Stimulated activated CD4-positive, alpha-beta T cell treated with anti-CD3 and anti-CD28 coated beads, Interleukin-1b, Interleukin-23, amount 100 ng/mL, for 24 hours (primary cell): ENCODE data around the gene TRAK1.
A peak's percentile ranks its signal among the peaks of the same experiment; 100 is the strongest.

Experiments used
- DNase-seq, 4 experiments: peaks; one replicate each; pipeline ENCODE4 v3.0.0-alpha.2; 2020; ENCODE audit warnings: low read depth in 4 of 4, low spot score in 1 of 4

The TRAK1 gene

DNA sequence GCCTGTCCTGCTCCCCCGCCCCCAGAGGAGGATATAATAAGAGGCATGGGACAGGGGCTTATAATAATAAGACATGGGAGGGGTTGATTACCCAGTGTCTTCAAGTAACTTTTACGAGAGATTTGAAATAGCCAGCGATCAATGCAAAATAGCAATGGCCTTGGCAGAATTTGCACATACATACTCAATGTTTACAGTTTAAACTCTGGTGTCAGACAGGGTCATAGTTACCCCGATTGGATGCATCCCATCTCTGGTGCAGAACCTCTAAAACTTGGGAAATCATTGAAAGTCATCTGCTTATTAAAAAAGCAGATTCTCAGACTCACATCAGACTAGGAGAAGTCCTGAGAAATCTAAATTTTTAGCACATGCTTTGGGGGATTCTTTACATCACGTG lies 61.0 kb downstream of the TRAK1 start:
- DNase-seq: no peak

DNA sequence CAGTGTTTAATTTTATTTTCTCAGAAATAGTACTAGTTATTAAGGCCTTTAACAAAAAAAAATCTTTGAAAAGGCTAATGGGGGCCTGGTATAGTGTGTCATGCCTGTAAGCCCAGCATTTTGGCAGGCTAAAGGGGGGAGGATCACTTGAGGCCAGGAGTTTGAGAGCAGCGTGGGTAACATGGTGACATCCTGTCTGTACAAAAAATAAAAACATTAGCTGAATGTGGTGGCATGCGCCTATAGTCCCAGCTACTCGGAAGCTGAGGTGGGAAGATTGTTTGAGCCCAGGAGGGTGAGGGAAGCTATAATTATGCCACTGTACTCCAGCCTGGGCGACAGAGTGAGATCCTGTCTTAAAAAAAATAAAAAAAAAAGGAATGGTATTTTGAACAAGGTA lies 61.9 kb downstream of the TRAK1 start:
- DNase-seq: no peak

DNA sequence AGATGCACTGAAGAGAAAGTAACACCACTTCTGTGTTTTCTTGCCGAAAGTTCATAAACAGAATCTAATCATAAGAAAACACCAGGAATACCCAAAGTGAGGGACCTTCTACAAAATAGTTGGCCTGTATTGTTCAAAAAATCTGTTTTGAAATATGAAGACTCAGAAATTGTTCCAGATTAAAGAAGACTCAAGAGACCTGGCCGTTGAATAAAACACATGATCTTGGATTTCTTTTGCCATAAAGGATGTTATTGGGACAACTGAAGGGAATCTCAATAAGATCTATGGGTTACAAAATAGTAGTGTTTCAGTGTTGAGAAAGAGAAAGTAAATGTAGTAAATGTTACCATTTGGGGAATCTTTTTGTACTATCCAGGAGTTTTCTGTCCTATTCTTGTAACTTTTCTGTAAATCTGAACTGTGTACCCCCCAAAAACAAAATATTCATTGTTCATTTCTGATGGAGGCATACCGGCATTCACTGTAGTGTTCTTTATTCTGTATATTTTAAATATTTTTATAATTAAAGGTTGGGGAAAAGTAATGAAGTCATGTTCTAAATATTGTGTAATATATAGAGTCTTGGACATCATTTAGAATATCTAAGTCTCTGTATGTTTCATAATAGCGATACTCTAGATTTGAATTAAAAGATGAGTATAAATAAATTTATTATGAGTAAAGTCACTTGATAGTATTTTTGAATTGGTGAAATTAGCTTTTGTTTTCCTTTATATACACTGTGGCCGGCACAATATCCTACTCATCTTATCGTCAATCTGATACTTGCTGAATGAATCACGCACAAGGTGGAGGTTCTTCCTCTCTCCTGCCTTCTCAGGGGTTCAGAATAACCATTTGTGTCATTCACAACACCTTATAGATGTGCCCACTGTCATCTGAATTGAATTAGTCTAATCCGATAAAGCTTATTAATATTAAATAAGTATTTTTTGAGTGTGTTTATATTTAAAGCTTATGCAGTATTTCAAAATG lies 66.7 kb downstream of the TRAK1 start:
- no peak for DNase-seq

DNA sequence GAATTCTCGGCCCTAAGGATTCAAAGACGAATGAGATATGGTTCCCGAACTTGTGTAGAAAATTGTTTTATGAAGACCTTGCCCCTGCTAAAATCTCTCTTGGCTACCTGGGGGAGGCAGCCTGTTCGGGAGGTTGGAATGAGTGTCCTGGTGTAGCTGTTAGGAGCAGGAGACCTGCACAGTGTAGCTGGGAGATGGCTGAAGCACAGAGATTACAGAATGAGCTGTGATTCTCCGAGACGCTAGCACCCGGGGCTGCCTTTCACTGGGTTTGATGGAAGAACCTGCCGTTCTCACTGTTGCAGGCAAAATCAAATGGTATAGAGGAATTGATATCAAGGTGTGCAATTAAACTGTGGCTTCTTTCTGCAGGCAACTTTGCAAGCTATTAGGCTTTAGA lies 68.0 kb downstream of the TRAK1 start:
- DNase-seq: no peak

DNA sequence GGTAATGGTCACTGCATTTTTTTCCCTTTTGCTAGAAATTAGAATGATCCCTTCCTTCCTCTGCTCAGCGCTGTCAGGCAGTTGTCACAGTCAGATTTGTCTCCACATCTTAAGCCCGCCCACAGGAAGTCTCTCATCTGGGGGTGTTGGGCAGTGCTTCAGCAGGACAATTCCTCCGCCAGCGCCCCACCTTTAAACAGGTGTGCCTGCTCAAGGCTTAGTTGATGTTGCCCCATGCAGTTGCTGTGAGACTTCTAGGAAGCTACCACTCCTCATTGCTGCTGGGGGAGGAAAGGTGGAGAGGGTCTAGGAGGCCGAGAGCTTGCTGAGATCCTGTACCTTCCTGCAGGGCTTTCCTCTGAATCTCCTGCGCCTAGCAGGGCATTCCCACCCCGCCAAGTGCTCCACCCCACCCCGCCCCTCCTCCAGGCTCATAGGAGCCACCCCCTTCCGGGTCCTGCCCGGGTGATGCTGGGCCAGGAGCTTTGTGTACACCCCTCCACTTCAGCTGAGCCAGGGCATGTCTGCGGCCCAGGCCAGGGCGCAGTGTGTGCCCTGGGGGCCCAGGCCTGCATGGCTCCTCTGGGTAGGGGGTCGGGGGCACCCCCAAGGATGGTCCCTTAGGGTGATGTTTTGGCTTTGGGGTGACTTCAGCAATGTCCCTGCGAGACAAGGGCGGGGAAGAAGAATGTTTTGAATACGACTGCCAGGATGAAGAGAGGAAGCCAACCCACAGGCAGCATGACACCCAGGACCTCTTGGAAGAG lies 68.7 kb downstream of the TRAK1 start:
- peak in 2 of 4 experiments; percentile 3 to 7 for DNase-seq

DNA sequence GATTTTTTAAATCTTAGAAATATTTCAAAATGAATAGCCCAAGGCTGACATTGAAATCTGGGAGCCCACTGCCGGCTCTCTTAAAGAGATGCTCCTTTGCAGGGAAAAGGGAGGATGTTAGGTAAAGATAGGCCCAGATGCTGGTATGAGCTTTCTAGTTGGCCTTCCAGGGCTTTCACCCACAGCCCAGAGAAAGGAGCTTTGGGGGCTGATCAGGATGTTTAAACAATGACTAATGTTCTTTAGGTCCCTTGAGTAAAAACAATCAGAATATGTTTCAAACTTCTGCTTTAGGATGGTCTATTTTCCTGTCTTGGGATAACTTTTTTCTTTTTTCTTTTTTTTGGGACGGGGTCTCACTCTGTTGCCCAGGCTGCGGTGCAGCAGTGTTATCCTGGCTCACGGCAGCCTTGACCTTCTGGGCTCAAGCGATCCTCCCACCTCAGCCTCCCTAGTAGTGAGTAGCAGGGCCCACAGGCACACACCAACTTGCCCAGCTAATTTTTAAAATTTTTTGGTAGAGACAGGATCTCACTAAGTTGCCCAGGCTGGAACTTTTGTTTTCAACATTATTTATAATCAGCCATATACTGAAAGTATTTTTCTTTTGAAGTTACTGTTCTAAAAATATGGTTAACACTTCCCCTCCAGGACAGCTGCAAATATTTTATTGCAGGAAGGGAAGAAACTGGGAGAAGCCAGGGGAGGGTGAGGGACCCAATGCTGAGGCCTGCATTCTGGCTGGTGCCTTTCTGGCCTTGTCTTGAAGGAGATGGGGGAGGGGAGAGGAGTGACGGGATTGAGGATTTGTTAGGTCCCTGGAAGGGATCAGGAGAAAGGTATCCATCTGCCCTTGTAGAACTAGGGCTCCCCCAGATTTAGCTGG lies 70.1 kb downstream of the TRAK1 start:
- DNase-seq: no peak

DNA sequence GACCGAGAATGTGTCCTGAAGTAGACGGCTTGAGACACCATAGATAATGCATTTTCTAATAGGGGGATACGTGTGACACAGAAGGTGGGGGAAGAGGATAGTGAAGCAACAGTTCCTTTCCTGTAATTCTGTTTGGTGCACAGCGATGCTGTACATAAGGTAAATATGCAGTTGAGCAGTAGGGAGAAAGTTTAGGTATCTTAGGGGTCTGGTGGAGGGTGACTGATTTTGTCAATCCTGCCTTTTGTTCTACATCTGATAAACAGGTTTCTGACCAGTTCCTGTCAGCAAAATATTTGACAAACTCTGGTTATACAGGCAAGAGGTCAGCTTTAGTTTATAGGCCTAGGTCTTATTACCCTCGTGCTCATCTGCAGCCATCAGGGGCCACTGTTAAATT lies 71.3 kb downstream of the TRAK1 start:
- DNase-seq: no peak

DNA sequence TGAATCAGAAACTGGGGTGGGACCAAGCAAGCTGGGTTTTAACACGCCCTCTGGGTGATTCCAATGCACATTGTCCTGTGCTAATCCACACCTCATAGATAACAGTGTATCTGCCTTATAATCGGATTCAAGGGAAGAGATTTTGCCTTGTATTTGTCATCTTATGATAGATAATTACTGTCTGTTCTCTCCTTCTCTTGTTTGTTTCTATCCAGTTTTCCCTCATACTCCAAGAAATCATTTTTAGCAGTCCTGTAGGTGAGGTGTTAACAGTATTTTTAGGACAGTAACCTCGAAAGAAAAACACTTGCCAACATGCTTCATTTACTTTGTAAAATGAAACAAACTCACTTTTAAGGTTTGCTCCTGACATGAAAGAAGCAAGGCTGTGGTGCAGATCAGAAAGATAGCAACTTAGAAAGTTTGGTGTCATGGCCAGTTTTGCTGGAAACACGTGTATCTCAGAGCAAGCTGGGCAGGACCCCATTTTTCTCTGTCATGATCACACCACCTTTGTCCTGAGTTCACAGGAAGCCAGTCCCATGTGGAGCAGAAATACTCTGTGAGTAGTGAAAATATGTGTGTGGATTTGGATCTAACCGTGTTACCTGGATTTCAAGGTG lies 72.6 kb downstream of the TRAK1 start:
- no peak for DNase-seq

DNA sequence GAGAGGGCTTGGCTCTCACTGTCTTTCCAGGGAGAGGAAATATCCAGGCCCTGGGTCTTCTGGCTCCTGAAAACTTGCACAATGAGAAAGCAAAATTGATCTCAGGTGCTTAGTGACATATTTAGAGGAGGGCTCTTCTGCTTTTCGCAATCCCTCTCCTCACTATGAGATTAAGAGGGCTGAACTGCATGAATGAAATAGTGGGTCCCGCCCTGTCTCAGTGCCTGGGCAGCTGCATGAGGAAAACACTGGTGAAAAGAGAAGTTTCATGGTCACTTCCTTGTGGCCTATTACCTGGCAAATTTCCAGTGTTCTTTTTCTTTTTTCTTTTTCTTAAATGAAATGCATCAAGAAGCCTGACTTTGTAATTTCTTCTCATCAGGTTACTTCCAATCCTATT lies 73.5 kb downstream of the TRAK1 start:
- DNase-seq: no peak

DNA sequence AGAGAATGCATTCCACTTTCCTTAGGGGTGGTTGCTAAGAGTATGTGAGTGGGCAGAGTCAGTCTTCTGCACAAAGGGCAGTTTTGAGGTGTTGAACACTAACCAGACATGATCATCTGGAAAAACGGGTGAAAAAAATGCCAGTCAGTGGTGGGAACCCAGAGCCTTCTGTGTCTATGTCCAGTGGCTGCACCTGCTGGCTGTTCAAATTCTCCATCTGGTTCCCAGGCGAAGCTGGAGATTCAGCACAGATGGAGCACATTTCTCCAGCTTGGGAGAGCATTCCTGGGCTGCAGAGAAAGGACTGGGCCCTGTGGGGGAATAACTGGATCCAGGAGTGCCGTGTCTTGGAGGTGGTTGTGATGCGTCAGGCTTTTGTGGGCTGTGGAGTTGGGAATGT lies 74.1 kb downstream of the TRAK1 start:
- no peak for DNase-seq

DNA sequence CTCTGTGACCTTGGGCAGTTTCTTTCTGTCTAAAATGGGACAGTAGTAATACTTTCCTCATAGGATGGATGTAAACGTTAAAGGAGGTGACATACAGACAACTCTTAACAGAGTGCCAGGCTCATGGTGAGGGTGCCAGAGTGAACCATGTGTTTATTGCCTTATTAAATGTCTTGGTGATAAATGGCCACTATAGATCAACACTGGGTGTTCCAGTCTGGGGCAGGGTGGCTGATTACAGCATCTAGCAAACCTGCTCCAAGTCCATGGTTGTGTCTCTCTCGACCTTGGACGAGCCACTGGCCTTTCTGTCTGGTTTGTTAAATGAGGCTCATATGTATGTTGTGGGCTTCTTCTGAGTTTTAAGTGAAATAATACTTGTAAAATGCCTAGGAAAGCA lies 75.1 kb downstream of the TRAK1 start:
- no peak for DNase-seq

DNA sequence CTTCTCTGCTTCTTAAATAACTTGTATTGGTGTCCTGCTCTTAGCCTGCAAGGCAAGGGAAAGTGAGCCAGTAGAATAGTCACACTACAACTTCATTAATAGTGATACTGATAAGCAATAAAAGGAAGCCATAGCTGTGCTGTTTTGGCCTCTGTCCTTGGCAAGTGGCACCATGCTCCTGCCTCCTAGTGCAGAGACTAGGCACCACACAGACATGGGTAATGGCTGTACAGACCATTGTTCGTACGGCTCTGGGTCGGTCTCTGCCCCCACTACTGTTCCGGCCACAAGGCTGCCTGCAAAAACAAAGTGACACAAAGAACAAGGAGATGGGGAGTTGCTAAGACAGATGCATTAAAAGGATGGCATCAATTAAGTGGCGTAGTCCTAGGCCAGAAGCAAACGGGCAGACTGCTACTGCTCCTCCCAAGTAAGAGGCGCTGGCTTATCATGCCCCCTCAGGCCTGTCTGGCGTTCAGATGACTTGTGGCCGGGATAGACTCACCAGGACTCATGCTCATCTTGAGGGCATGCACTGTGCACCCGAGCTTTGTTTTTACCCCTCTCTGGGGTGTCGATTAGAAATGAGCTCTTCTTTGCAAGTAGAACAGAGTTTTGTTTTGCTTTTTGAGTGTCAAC lies 75.6 kb downstream of the TRAK1 start:
- no peak for DNase-seq

DNA sequence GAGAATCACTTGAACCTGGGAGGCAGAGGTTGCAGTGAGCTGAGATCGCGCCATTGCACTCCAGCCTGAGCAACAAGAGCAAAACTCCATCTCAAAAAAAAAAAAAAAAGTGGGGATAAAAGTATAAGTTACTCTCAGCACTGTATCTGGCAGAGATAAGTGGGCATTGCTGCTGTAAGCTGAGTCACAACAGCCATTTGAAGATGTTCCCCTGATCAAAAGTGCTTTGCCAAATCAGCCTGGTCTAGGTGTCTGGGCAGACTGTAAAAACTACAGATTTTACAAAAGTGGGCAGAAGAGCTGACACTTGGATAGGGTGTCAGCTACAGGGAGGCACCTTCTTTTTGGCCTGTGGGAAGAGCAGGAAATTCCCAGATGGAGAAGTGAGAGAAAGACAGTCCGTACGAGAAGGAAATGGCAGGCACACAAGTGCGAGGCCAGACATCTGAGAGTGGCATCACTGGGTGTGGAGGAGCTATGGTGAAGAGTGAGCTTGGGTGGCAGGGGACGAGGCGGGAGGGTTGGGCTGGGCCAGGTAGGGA lies 78.5 kb downstream of the TRAK1 start:
- DNase-seq: no peak

DNA sequence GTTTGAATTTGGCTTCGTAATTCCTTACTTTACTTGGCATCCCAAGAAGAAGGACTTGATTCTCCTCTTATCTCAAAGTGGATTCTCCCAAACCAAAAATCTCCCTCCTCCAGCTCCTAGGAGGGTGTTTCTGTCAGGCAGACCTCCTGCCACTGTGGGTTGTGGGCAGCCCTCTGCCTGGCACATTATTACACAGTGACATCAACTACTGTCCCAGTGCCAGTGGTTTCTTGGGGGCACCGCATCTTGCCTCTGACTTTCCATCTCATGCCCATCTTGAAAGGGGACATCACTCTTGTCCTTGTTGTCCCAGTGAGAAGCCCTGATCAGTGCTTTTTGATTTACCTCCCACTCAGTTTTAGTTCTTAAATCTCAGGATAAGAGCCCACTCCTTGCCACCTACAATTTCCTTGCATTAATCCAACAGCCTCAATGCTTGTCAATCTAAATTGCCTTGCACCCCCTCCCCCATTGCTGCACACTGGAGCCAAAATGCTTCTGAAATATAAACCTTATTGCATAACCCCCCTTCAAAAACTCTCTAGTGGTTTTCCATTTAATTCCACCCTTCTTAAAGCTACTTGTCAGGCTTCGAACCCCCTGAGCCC lies 81.0 kb downstream of the TRAK1 start:
- DNase-seq: no peak

DNA sequence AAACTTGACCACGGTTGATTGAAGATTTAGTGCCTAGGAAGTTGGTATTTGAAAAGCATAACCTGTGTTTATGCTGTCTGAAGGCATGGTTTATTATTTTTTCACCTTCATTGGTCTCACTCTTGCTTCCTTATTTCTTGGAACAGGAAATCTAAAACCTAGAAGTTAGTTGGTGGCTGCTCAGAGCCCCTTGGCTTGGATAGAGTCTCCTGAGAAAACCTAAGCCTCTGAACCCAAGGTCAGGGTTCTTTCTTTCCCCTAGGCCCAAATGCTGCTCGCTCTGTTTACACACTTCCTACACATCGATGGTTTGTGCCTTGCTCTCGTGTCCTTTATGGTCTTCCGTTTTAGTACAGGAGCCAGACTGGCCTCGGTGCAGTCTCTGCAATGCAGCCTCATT lies 82.2 kb downstream of the TRAK1 start:
- DNase-seq: no peak

DNA sequence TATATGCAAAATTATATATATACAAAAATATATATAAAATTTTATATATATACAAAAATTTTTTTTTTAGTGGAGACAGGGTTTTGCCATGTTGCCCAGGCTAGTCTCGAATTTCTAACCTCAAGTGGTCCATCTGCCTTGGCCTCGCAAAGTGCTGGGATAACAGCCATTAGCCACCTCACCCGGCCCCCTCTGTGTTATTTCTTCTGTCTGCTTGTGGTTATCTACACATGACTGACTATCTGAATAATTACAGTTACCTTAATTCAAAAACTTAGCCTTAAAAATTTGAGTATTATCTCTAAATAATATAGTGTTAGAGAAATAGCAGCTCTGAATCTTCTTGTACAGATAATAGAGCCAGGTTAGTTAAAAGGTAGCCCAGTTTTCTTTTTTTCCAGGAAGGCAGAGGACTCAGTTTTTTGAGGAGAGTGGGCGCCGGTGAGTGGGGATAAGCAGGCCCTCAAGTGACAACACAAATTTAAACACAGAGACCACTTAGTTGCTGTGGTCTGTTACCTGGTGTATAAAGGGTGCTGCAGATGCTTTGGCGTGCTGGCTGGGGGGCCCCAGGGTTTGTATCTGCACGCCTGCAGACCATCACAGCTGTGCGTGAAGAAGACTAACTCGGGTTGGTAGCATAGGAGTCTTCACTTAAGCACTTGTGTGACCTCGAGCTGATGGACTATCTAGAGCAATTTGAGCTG lies 83.7 kb downstream of the TRAK1 start:
- DNase-seq: no peak

DNA sequence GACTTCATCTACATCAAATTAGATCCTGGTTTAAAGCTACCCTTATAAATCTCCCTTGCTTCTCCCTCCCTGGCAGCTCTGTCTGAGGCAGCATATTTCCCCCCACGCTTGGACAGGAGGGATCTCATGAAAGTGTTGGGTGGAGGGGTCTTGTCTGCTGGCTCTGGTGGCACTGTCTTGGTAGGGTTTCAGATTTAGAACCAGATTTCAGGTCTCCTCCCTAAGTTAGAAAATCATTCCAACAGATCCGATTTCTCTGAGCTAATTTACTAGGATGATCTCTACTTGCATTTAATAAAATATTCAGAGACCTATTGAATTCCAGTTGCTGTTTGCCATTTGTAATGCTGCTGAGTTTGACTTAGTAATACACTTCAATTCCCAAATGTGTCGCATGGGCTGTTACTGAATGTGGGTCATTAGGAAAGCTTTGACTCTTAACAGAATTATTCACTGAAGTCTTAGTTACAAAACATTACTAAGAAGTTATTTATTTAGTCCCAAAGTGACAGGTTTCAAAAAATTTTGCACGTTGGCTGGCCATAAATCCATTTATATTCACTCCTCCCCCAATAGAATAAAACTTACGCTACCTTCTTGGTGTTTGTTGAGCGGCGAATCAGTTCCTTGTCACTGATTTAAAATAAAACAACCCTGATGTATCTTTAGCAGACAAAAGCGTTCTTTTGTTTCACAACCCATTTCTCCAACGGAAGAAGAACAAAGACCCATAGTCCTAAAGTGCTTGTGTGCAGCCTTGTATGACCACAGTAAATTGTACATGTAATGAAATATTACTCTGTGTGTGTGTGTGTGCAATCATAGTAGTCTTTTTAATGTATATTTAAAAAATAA lies 84.5 kb downstream of the TRAK1 start:
- no peak for DNase-seq
